Hepatocyte (in vitro differentiated cells): ENCODE data around the gene KLHDC8A.

ENCODE experiments used
- CTCF ChIP-seq: fragments of 200-600 bp; sonication (generic); IDR thresholded peaks from 2 replicates; pipeline ENCODE4 v1.5.1; 2016; ENCODE audit warnings: antibody characterized with exemption, mild to moderate bottlenecking; ENCODE audit not compliant: poor library complexity
- EZH2 ChIP-seq: fragments of 200-600 bp; sonication (generic); IDR thresholded peaks from 2 replicates; pipeline ENCODE4 v1.6.1; 2016; ENCODE audit warnings: antibody characterized with exemption, mild to moderate bottlenecking, borderline replicate concordance
- EZH2phosphoT487 ChIP-seq: fragments of 200-600 bp; sonication (generic); IDR thresholded peaks from one replicate; pipeline ENCODE4 v1.6.1; 2018; ENCODE audit warnings: antibody characterized with exemption, mild to moderate bottlenecking, low read depth, moderate library complexity; ENCODE audit not compliant: unreplicated experiment, severe bottlenecking

- TF ChIP-seq CTCF (no peak), EZH2 (no peak), EZH2phosphoT487 (no peak)
Observed at GRCh38 chr1:205379056-205379455, 22.3 kb upstream of the KLHDC8A start.
